ENCODE data around the gene PARD3. TPM values are rescaled to one million over a fixed set of nuclear protein-coding genes. Genes with fewer than 3 reads are reported as not detected.

The PARD3 gene
- polyA plus RNA-seq, 1 donor from 2014 or later, result 12.4 TPM

DNA sequence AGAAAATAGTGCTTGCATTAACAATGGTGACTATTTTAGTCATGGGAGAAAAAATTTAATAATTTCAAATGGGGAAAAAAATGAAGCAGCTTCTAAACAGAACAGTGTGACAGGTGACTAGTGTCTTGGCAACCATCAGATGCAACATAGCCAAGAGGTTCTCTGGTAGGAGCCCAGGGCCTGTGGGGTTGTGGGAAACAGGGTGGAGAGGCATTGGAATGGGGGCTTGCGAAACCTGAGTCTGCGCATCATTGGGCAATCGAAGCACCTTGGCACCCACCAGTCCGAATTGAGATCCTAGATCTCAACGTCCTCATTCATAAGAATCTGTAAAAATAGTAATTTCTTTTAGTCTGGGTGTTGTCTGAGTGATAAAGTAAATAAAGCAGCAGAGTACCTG lies 19.2 kb upstream of the PARD3 start:
- Histone ChIP-seq H3K27ac (ENCODE audit: low read length) (no peak overlapping the region), H4K20me1 (ENCODE audit: insufficient read depth) (no peaks in the 10 kb centered on the region), H3K36me3 (ENCODE audit: insufficient read depth, low read length) (no peaks in the 10 kb centered on the region), H3K9me3 (ENCODE audit: low read length) (no peaks in the 10 kb centered on the region), H3K27me3 (ENCODE audit: insufficient read depth, low read depth, low read length) (no peaks in the 10 kb centered on the region), H3F3A (ENCODE audit: insufficient read depth, low read length, poor library complexity, severe bottlenecking) (no peaks in the 10 kb centered on the region), H3K79me2 (replicated peaks; ENCODE audit: insufficient read depth, low read length) (no peaks in the 10 kb centered on the region), H3K9ac (ENCODE audit: low read length) (no peak overlapping the region), H2AFZ (ENCODE audit: low read depth, low read length) (no peak overlapping the region), H3K4me3 (ENCODE audit: low read length) (no peak overlapping the region), H3K4me2 (ENCODE audit: low read length) (no peak overlapping the region), H3K9me2 (ENCODE audit: insufficient read depth, low read length) (no peaks in the 10 kb centered on the region)
- no peak for TF ChIP-seq SMC3 (conservative IDR thresholded peaks at IDR 0.05; ENCODE audit: poor library complexity)

DNA sequence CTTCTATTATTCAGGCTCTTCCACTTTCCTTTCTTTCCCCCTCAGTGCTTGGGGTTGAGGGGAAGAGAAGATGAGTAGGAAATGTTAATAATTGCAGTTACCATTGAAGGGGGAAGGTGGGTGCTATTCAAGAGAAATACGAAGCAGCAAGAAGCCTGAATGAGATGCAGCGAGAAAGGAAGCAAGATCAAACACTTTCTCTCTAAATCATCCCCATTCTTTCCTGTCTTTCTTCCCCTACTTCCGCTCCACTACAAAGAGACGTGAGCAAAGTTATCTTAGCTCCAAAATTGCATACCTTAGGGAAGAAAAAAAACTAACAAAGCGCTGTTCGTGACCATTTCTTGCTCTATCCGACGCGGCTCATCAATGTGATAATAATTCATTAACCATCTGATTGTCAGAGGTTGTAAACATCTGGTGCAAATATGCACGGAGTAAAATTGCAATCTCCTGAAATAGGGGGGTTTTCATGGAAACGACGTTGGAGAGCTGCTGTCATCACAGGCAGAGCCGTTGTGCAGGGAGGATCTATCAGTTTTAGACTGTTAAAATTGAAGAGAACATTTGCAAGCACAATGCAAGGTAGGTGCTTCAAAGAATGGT lies 15.2 kb upstream of the PARD3 start:
- Histone ChIP-seq H3K9me2 (ENCODE audit: insufficient read depth, low read length) (no peaks in the 10 kb centered on the region), H3F3A (ENCODE audit: insufficient read depth, low read length, poor library complexity, severe bottlenecking) (no peaks in the 10 kb centered on the region), H2AFZ (ENCODE audit: low read depth, low read length) (no peak overlapping the region), H4K20me1 (ENCODE audit: insufficient read depth) (no peaks in the 10 kb centered on the region), H3K4me3 (ENCODE audit: low read length) (peak overlapping the region; percentile 17), H3K27me3 (ENCODE audit: insufficient read depth, low read depth, low read length) (no peaks in the 10 kb centered on the region), H3K79me2 (replicated peaks; ENCODE audit: insufficient read depth, low read length) (no peaks in the 10 kb centered on the region), H3K9me3 (ENCODE audit: low read length) (no peaks in the 10 kb centered on the region), H3K4me2 (ENCODE audit: low read length) (no peak overlapping the region), H3K9ac (ENCODE audit: low read length) (no peak overlapping the region), H3K36me3 (ENCODE audit: insufficient read depth, low read length) (no peaks in the 10 kb centered on the region), H3K27ac (ENCODE audit: low read length) (no peak overlapping the region)
- TF ChIP-seq, protein P1, sequence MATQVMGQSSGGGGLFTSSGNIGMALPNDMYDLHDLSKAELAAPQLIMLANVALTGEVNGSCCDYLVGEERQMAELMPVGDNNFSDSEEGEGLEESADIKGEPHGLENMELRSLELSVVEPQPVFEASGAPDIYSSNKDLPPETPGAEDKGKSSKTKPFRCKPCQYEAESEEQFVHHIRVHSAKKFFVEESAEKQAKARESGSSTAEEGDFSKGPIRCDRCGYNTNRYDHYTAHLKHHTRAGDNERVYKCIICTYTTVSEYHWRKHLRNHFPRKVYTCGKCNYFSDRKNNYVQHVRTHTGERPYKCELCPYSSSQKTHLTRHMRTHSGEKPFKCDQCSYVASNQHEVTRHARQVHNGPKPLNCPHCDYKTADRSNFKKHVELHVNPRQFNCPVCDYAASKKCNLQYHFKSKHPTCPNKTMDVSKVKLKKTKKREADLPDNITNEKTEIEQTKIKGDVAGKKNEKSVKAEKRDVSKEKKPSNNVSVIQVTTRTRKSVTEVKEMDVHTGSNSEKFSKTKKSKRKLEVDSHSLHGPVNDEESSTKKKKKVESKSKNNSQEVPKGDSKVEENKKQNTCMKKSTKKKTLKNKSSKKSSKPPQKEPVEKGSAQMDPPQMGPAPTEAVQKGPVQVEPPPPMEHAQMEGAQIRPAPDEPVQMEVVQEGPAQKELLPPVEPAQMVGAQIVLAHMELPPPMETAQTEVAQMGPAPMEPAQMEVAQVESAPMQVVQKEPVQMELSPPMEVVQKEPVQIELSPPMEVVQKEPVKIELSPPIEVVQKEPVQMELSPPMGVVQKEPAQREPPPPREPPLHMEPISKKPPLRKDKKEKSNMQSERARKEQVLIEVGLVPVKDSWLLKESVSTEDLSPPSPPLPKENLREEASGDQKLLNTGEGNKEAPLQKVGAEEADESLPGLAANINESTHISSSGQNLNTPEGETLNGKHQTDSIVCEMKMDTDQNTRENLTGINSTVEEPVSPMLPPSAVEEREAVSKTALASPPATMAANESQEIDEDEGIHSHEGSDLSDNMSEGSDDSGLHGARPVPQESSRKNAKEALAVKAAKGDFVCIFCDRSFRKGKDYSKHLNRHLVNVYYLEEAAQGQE (IDR thresholded peaks at IDR 0.05; ENCODE audit: borderline replicate concordance), result no peak
- TF ChIP-seq TAF1 (IDR thresholded peaks at IDR 0.05; ENCODE audit: low read depth) (no peak), EZH2 (IDR thresholded peaks at IDR 0.05; ENCODE audit: borderline replicate concordance, insufficient read depth, low read length, poor library complexity, severe bottlenecking) (no peak), RAD21 (conservative IDR thresholded peaks at IDR 0.05) (no peak)

DNA sequence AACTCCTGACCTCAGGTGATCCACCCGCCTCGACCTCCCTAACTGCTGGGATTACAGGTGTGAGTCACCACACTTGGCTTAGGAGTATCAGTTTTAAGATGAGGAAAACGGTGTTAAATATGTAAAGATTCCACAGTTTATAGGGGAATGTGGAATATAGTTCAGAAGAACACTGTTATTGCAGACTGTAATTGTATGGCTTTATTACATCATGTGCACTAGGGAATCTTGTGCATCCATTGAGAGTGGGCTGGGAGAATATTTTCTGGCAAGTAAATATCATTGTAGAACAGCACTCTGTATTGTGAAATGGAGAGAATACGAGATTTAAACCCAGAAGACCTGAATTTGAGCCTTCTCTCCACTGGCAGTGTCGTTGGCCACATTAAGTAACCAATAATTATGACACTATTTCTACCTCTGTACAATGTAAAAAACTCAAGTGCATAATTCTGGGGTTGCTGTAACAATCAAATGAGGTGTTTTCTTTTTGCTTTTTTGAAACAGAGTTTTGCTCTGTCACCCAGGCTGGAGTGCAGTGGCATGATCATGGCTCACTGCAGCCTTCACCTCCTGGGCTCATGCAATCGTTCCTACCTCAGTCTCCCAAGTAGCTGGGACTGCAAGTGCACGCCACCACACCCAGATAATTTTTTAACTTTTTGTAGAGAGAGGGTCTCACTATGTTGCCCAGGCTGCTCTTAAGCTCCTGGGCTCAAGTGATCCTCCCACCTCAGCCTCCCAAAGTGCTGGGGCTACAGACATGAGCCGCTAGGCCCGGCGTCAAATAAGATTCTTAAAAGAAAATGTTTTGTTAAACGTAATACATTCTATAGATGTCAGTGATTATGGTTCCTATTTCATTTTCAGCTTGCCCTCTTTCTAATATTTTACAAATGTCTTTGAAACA lies 12.0 kb upstream of the PARD3 start:
- Histone ChIP-seq H4K20me1 (ENCODE audit: insufficient read depth) (no peaks in the 10 kb centered on the region), H3K9me2 (ENCODE audit: insufficient read depth, low read length) (no peaks in the 10 kb centered on the region), H3K4me3 (ENCODE audit: low read length) (no peak overlapping the region), H3F3A (ENCODE audit: insufficient read depth, low read length, poor library complexity, severe bottlenecking) (no peaks in the 10 kb centered on the region), H3K27ac (ENCODE audit: low read length) (no peak overlapping the region), H2AFZ (ENCODE audit: low read depth, low read length) (no peak overlapping the region), H3K27me3 (ENCODE audit: insufficient read depth, low read depth, low read length) (no peaks in the 10 kb centered on the region), H3K4me2 (ENCODE audit: low read length) (no peak overlapping the region), H3K9me3 (ENCODE audit: low read length) (no peaks in the 10 kb centered on the region), H3K9ac (ENCODE audit: low read length) (no peak overlapping the region), H3K36me3 (ENCODE audit: insufficient read depth, low read length) (no peaks in the 10 kb centered on the region), H3K79me2 (replicated peaks; ENCODE audit: insufficient read depth, low read length) (no peaks in the 10 kb centered on the region)
- no peak for TF ChIP-seq MXI1 (conservative IDR thresholded peaks at IDR 0.05; ENCODE audit: poor library complexity, severe bottlenecking)
- TF ChIP-seq, protein P2, sequence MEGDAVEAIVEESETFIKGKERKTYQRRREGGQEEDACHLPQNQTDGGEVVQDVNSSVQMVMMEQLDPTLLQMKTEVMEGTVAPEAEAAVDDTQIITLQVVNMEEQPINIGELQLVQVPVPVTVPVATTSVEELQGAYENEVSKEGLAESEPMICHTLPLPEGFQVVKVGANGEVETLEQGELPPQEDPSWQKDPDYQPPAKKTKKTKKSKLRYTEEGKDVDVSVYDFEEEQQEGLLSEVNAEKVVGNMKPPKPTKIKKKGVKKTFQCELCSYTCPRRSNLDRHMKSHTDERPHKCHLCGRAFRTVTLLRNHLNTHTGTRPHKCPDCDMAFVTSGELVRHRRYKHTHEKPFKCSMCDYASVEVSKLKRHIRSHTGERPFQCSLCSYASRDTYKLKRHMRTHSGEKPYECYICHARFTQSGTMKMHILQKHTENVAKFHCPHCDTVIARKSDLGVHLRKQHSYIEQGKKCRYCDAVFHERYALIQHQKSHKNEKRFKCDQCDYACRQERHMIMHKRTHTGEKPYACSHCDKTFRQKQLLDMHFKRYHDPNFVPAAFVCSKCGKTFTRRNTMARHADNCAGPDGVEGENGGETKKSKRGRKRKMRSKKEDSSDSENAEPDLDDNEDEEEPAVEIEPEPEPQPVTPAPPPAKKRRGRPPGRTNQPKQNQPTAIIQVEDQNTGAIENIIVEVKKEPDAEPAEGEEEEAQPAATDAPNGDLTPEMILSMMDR (IDR thresholded peaks at IDR 0.05; ENCODE audit: poor library complexity, severe bottlenecking), result no peak
- TF ChIP-seq TAF1 (IDR thresholded peaks at IDR 0.05; ENCODE audit: low read depth), result no peak
- TF ChIP-seq EZH2 (IDR thresholded peaks at IDR 0.05; ENCODE audit: borderline replicate concordance, insufficient read depth, low read length, poor library complexity, severe bottlenecking), result no peak
- TF ChIP-seq EP300 (conservative IDR thresholded peaks at IDR 0.05; ENCODE audit: poor library complexity, severe bottlenecking), result no peak
- TF ChIP-seq POLR2AphosphoS5 (IDR thresholded peaks at IDR 0.05), result no peak
- TF ChIP-seq, protein P1 (IDR thresholded peaks at IDR 0.05; ENCODE audit: borderline replicate concordance), result no peak
- no peak for TF ChIP-seq SMC3 (conservative IDR thresholded peaks at IDR 0.05; ENCODE audit: poor library complexity)
